ENCODE measurements around the gene ITPR1. TPM values are rescaled to one million over a fixed set of nuclear protein-coding genes. Genes with fewer than 3 reads are reported as not detected.

The ITPR1 gene
- total and polyA plus RNA-seq, 11 donors: 8.9 to 55.8 (median 19.9) TPM

DNA sequence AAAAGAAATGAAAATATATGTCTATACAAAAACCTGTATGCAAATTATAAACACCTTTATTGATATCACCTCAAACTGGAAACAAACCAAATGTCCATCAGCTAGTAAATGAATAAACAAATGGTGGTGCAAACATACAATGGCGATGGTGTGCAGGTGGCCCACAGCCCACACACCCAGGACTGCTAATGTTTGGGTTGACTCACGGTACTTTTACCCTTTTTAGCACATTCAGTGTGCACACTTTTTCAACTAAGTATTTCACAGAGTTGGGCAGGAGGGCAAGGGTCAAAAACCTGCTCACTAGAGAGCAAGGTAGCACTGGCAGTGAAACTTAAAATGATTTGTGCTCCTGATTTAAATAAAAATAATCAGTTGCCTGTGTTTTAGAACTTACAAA is 363.0 kb downstream of the ITPR1 start:
- Histone ChIP-seq H3K4me1 (peaks cover 0 to 37% (median 1%) of the 10 kb centered on the region in 12 donors), H3K4me3 (no peak overlapping the region), H3K27ac (no peak overlapping the region), H3K36me3 (no peaks in the 10 kb centered on the region), H3K9me3 (peaks cover 0 to 7% (median 3%) of the 10 kb centered on the region in 12 donors), H3K27me3 (no peaks in the 10 kb centered on the region)
- intact Hi-C loops (cut with DNase I): no loop called here
- ATAC-seq (no peak), DNase-seq (no peak)
- WGBS, 4 donors: 47 to 50% (median 49%) methylated on average over 2 of the region's 2 CpGs
- no peak for TF ChIP-seq POLR2A (IDR thresholded peaks at IDR 0.05)
- TF ChIP-seq, protein P1, sequence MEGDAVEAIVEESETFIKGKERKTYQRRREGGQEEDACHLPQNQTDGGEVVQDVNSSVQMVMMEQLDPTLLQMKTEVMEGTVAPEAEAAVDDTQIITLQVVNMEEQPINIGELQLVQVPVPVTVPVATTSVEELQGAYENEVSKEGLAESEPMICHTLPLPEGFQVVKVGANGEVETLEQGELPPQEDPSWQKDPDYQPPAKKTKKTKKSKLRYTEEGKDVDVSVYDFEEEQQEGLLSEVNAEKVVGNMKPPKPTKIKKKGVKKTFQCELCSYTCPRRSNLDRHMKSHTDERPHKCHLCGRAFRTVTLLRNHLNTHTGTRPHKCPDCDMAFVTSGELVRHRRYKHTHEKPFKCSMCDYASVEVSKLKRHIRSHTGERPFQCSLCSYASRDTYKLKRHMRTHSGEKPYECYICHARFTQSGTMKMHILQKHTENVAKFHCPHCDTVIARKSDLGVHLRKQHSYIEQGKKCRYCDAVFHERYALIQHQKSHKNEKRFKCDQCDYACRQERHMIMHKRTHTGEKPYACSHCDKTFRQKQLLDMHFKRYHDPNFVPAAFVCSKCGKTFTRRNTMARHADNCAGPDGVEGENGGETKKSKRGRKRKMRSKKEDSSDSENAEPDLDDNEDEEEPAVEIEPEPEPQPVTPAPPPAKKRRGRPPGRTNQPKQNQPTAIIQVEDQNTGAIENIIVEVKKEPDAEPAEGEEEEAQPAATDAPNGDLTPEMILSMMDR (IDR thresholded peaks at IDR 0.05): no peak

GRCh38 chr3:4856564-4856963 is 363.4 kb downstream of the ITPR1 start:
- Histone ChIP-seq H3K27me3 (no peaks in the 10 kb centered on the region), H3K36me3 (no peaks in the 10 kb centered on the region), H3K27ac (no peak overlapping the region), H3K4me3 (no peak overlapping the region), H3K4me1 (peaks cover 0 to 34% (median 1%) of the 10 kb centered on the region in 12 donors), H3K9me3 (peaks cover 0 to 11% (median 6%) of the 10 kb centered on the region in 12 donors)
- 84 to 89% (median 85%) methylated on average over 4 of the region's 4 CpGs for WGBS, 4 donors
- ATAC-seq: no peak
- intact Hi-C loops (cut with DNase I): no loop called here
- TF ChIP-seq, protein P1 (IDR thresholded peaks at IDR 0.05): no peak
- no peak for TF ChIP-seq POLR2A (IDR thresholded peaks at IDR 0.05)
- no peak for DNase-seq

- Histone ChIP-seq H3K27me3 (no peaks in the 10 kb centered on the region), H3K4me3 (no peak overlapping the region), H3K4me1 (peaks cover 0 to 34% (median 1%) of the 10 kb centered on the region in 12 donors), H3K27ac (no peak overlapping the region), H3K9me3 (peaks cover 0 to 15% (median 10%) of the 10 kb centered on the region in 12 donors), H3K36me3 (no peaks in the 10 kb centered on the region)
- 53 to 66% (median 60%) methylated on average over 5 of the region's 5 CpGs for WGBS, 4 donors
- TF ChIP-seq, protein P1 (IDR thresholded peaks at IDR 0.05): no peak
- TF ChIP-seq POLR2A (IDR thresholded peaks at IDR 0.05): no peak
- ATAC-seq (peak in 1 of 4 donors; percentile 16), DNase-seq (no peak)
- intact Hi-C loops (cut with DNase I): no loop called here
Measured at GRCh38 chr3:4856986-4857385, 363.8 kb downstream of the ITPR1 start.

GRCh38 chr3:4859788-4860187 is 366.6 kb downstream of the ITPR1 start:
- 90 to 100% (median 93%) methylated on average over 1 of the region's 1 CpG for WGBS, 4 donors
- H3K4me1 ChIP-seq: peaks cover 0 to 19% (median 0%) of the 10 kb centered on the region in 12 donors
- peaks cover 0 to 21% (median 12%) of the 10 kb centered on the region in 12 donors for H3K9me3 ChIP-seq
- DNase-seq (no peak), ATAC-seq (no peak)
- no peaks in the 10 kb centered on the region for H3K36me3 ChIP-seq
- TF ChIP-seq, protein P1 (IDR thresholded peaks at IDR 0.05): no peak
- TF ChIP-seq POLR2A (IDR thresholded peaks at IDR 0.05): no peak
- no peak overlapping the region for H3K27ac ChIP-seq
- intact Hi-C loops (cut with DNase I): no loop called here
- H3K27me3 ChIP-seq: no peaks in the 10 kb centered on the region
- H3K4me3 ChIP-seq: no peak overlapping the region

Measured in heart left ventricle (tissue), 16 donors.